NCI-H1694 (cell line): ENCODE data around the gene USP47.

Source experiments
- DNase-seq: peaks from one replicate; lab custom pipeline; 2025; lab: John Stamatoyannopoulos, UW

Gene USP47

DNA sequence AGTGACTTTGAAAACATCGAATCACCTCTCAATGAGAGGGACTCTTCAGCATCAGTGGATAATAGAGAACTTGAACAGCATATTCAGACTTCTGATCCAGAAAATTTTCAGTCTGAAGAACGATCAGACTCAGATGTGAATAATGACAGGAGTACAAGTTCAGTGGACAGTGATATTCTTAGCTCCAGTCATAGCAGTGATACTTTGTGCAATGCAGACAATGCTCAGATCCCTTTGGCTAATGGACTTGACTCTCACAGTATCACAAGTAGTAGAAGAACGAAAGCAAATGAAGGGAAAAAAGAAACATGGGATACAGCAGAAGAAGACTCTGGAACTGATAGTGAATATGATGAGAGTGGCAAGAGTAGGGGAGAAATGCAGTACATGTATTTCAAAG, 100.9 kb downstream of the USP47 start:
- DNase-seq = no peak

- DNase-seq = no peak
Measured at GRCh38 chr11:11944444-11944843, 102.7 kb downstream of the USP47 start.

- DNase-seq = no peak
Measured at GRCh38 chr11:11946180-11946579, 104.4 kb downstream of the USP47 start.

- no peak for DNase-seq
Measured at GRCh38 chr11:11946878-11947277, 105.1 kb downstream of the USP47 start.

DNA sequence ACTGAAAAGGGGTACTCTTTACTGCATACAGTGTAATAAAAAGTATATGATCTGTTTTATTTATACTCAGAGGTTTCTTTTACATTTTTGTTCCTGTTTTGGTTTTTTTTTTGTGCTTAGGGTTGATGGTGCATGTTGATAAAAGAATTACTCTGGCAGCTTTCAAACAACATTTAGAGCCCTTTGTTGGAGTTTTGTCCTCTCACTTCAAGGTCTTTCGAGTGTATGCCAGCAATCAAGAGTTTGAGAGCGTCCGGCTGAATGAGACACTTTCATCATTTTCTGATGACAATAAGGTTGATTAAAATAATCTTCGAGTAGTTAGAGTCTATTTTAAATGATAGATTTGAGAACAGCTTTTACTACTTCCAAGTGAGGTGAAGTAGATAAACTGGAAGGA, 106.1 kb downstream of the USP47 start:
- no peak for DNase-seq

GRCh38 chr11:11948242-11948947, 106.6 kb downstream of the USP47 start:
- no peak for DNase-seq

GRCh38 chr11:11949482-11949881, 107.7 kb downstream of the USP47 start:
- no peak for DNase-seq

GRCh38 chr11:11952036-11952435, 110.3 kb downstream of the USP47 start:
- no peak for DNase-seq

DNA sequence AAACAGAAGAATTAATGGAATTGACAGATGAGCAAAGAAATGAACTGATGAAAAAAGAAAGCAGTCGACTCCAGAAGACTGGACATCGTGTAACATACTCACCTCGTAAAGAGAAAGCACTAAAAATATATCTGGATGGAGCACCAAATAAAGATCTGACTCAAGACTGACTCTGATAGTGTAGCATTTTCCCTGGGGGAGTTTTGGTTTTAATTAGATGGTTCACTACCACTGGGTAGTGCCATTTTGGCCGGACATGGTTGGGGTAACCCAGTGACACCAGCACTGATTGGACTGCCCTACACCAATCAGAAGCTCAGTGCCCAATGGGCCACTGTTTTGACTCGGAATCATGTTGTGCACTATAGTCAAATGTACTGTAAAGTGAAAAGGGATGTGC, 114.2 kb downstream of the USP47 start:
- DNase-seq = no peak

GRCh38 chr11:11958403-11959231, 116.8 kb downstream of the USP47 start:
- no peak for DNase-seq

DNA sequence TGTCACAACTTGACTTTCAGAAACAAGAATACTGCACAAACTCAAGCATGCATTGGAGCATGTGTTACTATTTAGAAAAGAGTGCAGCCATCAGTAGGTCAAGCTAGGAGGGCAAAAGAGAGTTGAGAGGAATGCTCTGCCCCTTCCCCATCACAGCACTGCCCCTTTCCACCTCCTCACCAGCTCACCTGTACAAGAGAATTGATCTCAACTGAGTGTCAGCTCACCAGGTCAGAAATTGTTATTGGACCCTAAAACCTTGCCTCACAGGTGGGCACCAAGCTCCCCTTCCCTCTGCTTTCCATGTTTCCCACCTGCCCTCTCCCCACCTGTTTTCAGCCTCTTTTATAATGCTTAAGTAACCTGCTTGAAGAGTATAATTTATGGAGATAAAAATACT, 117.8 kb downstream of the USP47 start:
- DNase-seq = no peak

GRCh38 chr11:11960687-11961086, 118.9 kb downstream of the USP47 start:
- no peak for DNase-seq

GRCh38 chr11:11961399-11962028, 119.7 kb downstream of the USP47 start:
- DNase-seq = no peak

DNA sequence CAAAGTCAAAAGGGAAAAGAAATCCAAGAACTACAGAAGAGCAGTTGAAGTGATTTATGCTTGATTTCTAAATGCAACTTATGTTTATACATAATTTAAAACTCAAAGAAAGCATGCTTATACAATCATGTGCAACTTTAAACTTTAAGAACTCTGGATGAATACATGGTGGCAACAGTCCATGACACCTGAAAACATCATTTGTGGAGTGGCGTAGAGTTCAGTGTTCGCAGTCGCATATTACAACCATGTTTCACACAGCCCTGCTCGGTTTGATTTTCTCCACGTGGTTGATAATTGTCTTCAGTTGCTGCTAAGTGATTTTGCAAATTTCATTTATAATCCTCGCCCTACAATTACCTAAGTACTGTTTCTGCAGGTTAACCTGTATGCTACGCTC, 121.3 kb downstream of the USP47 start:
- no peak for DNase-seq

- DNase-seq = peak; percentile 57
Measured at GRCh38 chr11:11963842-11964773, 122.3 kb downstream of the USP47 start.

- no peak for DNase-seq
Measured at GRCh38 chr11:11964774-11965150, 123.0 kb downstream of the USP47 start.

DNA sequence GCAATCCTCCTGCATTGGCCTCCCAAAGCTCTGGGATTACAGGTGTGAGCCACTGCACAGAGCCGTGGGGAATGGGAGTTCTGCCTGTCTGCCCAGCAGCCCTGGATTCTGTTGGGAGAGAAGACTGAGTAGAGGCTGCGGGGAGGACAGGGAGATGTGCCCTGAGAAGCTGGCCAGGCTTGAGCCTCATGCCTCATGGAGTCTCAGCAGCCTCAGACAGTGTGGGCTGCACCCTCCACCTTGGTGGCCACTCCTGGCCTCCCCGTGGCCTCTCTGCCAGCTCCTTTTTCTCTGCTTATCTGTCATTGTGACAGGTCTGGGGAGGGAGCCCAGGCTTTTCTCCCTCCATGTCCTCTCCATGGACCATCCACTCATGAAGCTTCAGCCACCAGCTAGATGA, 123.4 kb downstream of the USP47 start:
- DNase-seq = no peak

DNA sequence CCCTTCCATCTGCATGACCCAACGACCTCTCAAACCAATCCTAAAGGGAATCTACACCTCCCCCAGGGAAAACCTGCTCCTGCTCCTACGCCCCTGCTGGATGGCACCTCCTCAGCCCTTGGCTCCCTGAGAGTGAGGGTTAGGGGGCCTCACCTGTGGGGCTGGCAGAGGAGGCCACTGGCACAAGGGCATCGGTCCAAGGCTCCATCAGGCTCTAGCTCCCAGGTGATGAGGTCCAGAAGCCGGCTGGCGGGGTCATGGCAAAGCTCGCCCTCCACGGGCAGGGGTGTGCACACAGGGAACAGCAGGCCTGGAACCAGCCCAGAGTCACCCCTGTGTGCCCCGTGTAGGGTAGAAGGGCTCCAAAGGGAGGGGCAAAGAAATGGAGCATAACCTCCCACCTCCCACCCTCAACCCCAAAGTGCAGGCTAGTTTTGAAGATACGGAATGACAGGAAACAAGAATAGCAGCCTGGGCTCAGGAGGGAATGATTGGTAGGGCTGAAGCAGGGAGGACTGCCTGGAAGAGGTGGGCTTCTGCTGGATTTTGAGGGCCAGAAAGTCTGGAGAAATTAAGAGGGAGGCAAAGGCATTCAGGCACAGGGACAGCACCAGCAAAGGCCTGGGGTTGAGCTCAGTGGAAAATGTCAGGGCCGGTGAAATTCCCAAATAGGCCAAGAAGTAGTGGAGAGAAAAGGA, 124.0 kb downstream of the USP47 start:
- DNase-seq = no peak

DNA sequence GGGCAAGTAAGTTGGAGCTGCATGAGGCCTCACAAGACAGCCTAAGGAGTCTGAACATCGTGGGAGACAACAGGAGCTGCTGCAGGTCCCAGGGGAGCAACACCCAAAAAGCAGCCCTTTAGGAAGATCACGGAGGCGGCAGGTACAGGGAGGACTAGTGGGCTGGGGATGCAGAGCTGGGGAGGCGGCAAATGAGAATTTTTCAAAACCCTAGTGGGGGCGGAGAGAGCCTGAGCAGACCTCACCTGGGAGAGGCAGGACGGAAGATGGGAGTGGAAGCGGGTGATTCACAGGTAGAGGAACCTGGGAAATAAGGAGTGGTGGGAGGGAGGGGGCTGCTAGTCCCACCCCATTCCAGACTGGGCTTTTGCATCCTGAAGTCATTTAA, 124.6 kb downstream of the USP47 start:
- no peak for DNase-seq

DNA sequence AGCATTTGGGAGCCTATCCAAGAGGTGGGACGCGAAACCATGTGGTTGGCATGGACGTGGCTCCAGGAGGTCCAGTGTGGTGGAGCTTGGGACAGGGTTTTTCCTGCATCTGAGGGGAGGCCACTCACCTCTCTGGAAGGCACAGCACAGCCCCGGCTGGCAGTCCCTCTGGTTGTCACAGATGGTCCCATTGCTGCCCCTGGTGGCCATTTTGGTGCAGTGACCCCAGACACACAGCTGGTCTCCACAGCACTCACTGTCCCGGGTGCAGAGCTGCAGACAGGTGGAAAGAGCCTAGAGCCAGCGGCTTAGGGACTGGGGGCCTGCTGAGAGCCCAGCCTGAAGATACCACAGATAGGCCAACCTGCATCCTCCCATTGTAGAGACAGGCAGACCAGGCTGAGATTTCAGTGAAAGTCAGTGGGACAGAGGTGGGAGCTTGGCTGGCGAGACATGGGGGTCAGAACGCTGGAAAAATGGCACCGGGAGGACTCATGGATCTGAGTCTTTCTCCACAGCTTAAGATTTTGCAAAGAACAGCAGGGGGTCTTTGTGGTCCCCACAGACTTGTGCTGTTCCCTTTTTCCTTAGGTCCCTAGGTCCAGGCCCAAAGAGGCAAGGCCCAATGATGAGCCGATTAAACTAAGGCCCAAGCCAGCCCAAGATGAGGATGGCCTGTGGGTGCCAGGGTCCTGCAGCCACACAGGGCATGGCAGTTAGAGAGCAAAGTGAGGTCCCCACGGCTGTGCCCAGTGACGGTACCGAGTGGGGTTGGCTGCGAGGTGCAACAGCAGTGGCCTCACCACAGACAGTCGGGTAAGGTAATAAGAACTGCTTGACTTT, 125.3 kb downstream of the USP47 start:
- peak; percentile 78 for DNase-seq
